Forelimb muscle (tissue), 1 donor: ENCODE measurements around the gene HEXIM2. TPM values are rescaled to one million over a fixed set of nuclear protein-coding genes. Genes with fewer than 3 reads are reported as not detected.
"Not testable (repeated sequence)": the region's sequence is repeated elsewhere in the genome, so short reads cannot be mapped to it uniquely, and the experiment has no call there.

Experiments
- DNase-seq: peaks from one replicate; pipeline ENCODE4 v3.0.0-alpha.2; 2013; ENCODE audit warnings: low read depth
- polyA plus RNA-seq: library from polyadenylated mRNA; unstranded; fragments of 120-200 nt; gene quantifications from one replicate; pipeline ENCODE4 v1.2.1, GENCODE V29; 2013; ENCODE audit not compliant: insufficient read length

The HEXIM2 gene, protein sequence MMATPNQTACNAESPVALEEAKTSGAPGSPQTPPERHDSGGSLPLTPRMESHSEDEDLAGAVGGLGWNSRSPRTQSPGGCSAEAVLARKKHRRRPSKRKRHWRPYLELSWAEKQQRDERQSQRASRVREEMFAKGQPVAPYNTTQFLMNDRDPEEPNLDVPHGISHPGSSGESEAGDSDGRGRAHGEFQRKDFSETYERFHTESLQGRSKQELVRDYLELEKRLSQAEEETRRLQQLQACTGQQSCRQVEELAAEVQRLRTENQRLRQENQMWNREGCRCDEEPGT
- polyA plus RNA-seq, result 6.7 TPM

- DNase-seq, result peak; percentile 100
These were observed at the start of gene HEXIM2 for GRCh38 chr17:45161288-45162024. HEXIM2 (plus strand) TSS chr17:45161875; CDS start chr17:45162794, 919 bp downstream.

DNA sequence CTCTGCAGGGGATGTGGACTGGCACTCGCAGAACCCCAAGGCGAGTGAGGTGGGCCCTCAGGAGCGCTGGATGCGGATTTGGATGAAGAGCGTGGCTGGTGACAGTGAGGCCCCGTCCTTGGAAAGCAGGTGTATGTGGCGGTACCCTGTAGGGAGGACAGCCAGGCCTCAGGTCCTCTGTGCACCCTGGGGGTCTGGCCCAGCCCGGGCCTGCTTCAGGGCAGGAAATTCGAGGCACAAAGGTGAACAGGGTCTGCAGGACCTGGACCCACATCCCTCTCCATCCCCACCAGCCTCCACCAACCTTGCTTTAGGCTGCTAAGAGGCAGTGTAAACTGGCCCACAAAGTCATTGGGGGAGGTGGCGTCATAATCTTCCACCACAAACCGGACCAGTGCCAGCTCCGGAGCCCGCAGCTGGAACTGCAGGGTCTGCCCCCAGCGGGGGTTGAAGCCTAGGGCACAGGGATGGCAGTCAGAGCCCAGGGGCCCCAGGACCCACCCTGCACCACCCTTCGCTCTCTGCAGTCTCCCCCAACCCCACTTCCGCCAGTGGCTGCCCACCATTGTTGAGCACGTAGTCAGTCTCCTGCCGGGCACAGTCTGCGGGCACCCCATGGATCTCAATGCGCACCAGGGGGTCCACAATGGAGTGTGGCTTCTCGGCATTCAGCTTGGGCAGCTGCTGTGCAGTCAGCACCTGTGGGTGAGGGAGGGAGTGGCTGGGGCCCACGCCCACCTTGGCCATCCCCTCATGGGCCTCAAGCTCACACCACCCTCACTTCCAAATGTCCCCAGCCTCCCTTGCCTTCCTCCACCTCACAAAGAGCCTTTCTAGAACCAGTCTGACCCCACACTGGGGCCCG lies 48.9 kb upstream of the HEXIM2 start:
- no peak for DNase-seq

DNA sequence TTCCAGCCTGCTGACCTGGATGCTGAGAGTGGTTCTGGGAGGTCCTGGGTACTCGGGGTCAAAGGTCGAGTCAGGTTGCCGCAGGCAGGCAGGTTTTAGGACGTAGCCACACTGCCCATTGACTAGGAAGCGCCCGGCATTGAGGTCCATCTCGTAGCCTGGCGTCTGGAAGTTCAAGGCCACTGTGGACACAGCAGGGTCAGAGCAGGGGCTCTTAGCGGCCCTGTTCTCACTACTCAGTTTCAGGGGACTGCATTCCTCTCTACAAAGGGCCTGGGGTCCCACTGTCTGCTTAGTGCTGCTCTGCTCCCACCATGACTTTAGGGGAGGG lies 48.3 kb upstream of the HEXIM2 start:
- no peak for DNase-seq

GRCh38 chr17:45114117-45114932 lies 47.4 kb upstream of the HEXIM2 start:
- no peak for DNase-seq

DNA sequence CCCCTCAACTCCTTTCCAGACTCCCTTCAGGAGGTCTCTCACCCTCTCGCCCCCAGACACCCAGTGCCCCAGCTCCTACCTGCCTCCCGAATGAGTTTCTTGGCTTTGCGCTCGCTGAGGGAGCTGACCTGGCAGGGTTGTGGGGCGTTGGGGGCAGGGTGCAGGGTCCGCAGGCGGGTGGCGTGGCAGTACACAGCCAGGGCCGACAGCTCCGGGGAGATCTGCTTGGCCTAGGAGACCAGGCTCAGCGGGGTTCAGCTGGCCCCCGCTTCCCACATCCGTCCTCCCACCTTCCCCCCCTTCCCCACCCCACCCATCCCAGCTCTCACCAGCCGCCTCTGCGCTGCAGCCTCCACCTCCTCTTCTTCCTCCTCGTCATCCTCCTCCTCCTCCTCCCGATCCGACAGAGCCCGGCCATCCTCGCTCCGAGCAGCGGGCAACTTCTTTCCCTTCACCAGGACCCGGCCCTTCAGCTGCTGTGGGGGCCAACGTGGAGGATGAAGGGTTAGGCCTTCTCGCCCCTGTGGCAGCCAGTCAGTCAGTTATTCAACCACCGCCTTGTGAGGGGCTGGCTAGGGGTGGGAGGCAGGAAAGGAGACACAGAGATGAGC lies 46.6 kb upstream of the HEXIM2 start:
- no peak for DNase-seq

- no peak for DNase-seq
These were observed 45.8 kb upstream of the HEXIM2 start for GRCh38 chr17:45115871-45116270.

DNA sequence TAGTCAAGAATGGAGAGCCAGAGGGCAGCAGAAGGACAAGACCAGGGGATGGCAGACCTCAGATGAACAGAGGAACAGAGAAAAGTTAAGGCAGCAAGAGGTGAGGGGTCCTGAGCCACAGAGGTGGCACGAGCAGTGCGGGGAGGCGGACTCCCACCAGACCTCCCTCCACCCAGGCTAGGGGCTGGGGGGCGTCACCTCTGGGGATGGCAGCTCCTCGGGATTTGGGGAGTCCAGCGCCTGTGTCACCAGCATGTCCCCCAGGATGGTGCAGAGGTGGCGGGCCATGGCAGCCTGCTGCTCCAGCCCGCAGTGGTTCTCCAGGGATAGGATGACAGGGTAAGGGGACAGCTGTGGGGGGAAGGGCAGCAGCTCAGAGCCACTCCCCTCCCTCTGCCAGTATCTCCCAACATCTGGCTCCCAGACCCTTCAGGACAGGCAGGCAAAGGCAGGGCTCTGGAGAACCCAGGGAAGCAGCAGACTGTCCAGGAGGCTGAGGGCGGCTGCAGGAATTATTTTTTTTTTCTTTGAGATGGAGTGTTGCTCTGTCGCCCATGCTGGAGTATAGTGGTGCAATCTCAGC lies 45.1 kb upstream of the HEXIM2 start:
- DNase-seq, result no peak

DNA sequence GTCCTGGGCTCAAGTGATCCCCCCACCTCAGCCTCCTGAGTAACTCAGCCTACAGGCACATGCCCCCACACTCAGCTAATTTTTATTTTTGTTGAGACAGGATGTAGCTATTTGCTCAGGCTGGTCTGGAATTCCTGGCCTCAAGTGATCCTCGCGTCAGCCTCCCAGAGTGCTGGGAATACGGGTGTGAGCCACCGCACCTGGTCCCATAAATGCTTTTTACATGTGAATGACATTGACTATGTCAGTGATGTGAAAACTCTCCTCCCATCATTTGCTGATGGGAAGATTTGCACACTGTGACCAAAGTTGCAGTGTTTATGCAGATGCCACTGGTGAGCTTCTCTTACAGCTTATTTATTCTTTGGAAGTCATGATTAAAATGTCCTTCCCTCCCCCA lies 44.3 kb upstream of the HEXIM2 start:
- no peak for DNase-seq

DNA sequence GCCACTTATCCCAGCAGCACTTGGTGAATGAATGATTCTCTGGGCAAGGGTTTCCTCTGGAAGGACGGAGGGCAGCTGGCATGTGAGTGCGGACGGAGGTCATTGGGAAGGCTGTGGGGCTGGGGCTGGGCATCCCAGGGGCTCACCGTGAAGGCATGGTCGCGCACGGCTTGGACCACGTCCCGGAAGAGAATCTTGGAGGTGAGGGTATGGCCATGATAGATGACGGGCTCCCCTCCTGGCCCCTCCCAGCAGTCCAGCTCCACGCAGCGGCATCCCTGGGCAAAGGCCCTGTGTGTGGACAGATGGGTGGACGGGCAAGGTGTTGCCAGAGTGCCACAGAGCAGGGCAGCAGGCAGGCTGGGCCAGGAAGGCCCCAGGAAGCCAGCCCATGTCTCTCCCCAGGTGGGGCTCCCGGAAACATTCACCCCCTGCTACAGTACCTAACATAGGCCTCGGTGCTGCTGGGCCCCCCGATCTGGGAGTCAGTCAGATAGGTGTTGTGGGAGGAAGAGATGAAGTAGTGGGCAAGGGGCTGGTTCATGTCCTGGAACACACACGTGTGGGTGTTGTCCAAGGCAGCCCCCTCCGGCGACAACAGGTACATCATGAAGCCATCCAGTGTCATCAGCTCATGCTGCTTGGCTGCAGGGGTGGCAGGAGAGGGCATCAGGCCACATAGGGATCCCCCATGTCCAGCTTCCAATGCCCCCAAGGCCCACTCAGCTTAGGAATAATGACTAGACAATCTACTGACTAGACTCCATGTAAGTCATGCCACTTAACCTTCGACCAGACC lies 43.6 kb upstream of the HEXIM2 start:
- no peak for DNase-seq

DNA sequence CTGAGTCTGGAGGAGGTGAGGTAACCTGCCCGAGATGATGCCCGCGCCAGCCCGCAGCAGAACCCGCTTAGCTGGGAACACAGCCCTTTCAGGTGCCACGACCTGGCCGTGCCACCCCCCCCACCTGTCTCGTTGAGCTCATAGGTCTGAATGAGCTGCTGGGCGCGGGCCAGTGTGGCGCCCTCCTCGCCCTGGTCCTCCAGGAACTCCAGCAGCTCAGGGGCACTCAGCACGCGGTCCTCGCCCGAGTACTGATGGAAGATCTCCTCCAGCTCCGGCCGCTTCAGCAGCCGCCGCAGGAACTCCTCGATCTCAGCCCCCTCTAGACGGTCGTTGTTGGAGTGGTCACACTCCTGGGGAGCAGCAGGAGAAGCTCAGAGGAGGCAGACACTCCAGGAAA lies 43.0 kb upstream of the HEXIM2 start:
- DNase-seq, result no peak

DNA sequence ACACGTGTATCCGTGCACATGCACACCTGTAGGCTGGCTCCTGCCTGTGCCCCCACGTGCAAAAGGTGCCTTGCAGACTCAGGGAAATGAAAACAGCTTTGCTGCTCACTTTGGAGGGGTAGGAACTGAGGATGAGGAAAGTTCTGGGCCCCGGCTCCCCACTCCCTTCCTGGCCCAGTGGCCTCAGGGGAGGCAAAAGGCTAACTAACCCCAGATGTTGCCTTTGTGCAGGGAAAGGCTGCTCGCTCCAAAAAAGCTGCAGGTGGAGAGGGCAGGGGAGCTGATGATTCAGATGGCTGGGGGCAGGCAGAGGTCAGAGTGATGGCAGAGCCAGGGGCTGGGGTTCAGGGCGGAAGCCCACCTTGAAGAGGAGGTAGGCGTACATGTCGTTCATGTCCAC lies 41.7 kb upstream of the HEXIM2 start:
- DNase-seq, result no peak

GRCh38 chr17:45120558-45120957 lies 41.1 kb upstream of the HEXIM2 start:
- DNase-seq, result no peak

GRCh38 chr17:45121055-45121454 lies 40.6 kb upstream of the HEXIM2 start:
- DNase-seq, result no peak

- no peak for DNase-seq
These were observed 38.5 kb upstream of the HEXIM2 start for GRCh38 chr17:45123076-45123770.

- DNase-seq, result no peak
These were observed 37.5 kb upstream of the HEXIM2 start for GRCh38 chr17:45123930-45124796.

GRCh38 chr17:45124797-45125122 lies 36.9 kb upstream of the HEXIM2 start:
- DNase-seq, result not testable (repeated sequence)

GRCh38 chr17:45125509-45125908 lies 36.2 kb upstream of the HEXIM2 start:
- DNase-seq, result no peak

DNA sequence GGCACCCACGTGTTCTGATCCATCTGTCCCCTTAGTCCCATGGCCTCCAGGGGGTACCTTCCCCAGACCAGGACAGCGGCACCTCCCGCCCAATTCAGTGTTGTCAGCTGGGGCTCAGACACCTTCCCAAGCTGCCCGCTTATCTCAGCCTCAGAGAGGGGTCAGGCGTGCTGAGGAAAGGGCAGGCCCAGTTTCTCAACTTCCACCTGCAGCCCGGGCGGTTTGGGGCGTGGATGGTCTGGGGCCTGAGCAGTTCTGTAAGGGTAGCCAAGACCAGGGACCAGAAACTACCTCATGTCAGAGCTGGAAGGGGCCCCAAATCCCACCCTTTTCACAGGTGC lies 34.5 kb upstream of the HEXIM2 start:
- no peak for DNase-seq
